Keratinocyte (primary cell): ENCODE results near the gene KRT4. TPM values are rescaled to one million over a fixed set of nuclear protein-coding genes. Genes with fewer than 3 reads are reported as not detected.

Experiments used
- DNase-seq: peaks from one replicate; pipeline ENCODE4 v3.0.0-alpha.2; 2011; ENCODE audit warnings: low read depth, missing footprints, low spot score
- FAIRE-seq: peaks from 2 replicates; lab custom pipeline; 2011; peaks lifted over from hg19 to GRCh38; lab: Jason Lieb, UNC
- H2AFZ ChIP-seq: 2 replicates; pipeline ENCODE4 v1.6.0; 2012; ENCODE audit warnings: low read length, control low read depth, inconsistent platforms; ENCODE audit not compliant: control insufficient read depth
- H3K27ac ChIP-seq: 2 replicates; pipeline ENCODE4 v1.5.1; 2011; ENCODE audit warnings: low read length; ENCODE audit not compliant: control insufficient read depth, insufficient read depth
- H3K27me3 ChIP-seq: 3 replicates; pipeline ENCODE4 v1.6.0; 2011; ENCODE audit warnings: low read length; ENCODE audit not compliant: control insufficient read depth, insufficient read depth; ENCODE audit errors: extremely low read depth
- H3K36me3 ChIP-seq, 2 experiments: 2 replicates in 1 of 2; 3 replicates in 1 of 2; pipeline ENCODE4 v1.5.1; 2011; ENCODE audit warnings: low read length in 2 of 2, mild to moderate bottlenecking in 1 of 2; ENCODE audit not compliant: control insufficient read depth in 2 of 2, insufficient read depth in 2 of 2; ENCODE audit errors: extremely low read depth in 1 of 2
- H3K4me1 ChIP-seq: 3 replicates; pipeline ENCODE4 v1.5.1; 2011; ENCODE audit warnings: low read length; ENCODE audit not compliant: control insufficient read depth, insufficient read depth; ENCODE audit errors: extremely low read depth
- H3K4me2 ChIP-seq: 3 replicates; pipeline ENCODE4 v1.6.0; 2011; ENCODE audit warnings: low read depth, low read length; ENCODE audit not compliant: control insufficient read depth, insufficient read depth; ENCODE audit errors: extremely low read depth
- H3K4me3 ChIP-seq, 3 experiments: fragments of 200-600 bp in 1 of 3; sonication (generic) in 1 of 3; 2 replicates in 2 of 3; 3 replicates in 1 of 3; pipeline ENCODE4 v1.5.1; 2011 to 2016; ENCODE audit warnings: low read length in 3 of 3, mild to moderate bottlenecking in 3 of 3, control low read depth in 2 of 3, inconsistent platforms in 1 of 3, low read depth in 1 of 3, mixed read lengths in 1 of 3, mixed run types in 1 of 3, moderate library complexity in 1 of 3; ENCODE audit not compliant: control insufficient read depth in 2 of 3, insufficient read depth in 2 of 3; ENCODE audit errors: extremely low read depth in 1 of 3
- H3K79me2 ChIP-seq: 2 replicates; pipeline ENCODE4 v1.6.0; 2012; ENCODE audit warnings: low read length; ENCODE audit not compliant: control insufficient read depth, insufficient read depth
- H3K9ac ChIP-seq: 3 replicates; pipeline ENCODE4 v1.6.0; 2011; ENCODE audit warnings: low read length; ENCODE audit not compliant: control insufficient read depth, insufficient read depth; ENCODE audit errors: extremely low read depth
- H3K9me1 ChIP-seq: 3 replicates; pipeline ENCODE4 v1.6.0; 2011; ENCODE audit warnings: low read length; ENCODE audit not compliant: control insufficient read depth, insufficient read depth; ENCODE audit errors: extremely low read depth
- H3K9me3 ChIP-seq: 2 replicates; pipeline ENCODE4 v1.5.1; 2012; ENCODE audit warnings: low read depth, low read length; ENCODE audit not compliant: control insufficient read depth
- H4K20me1 ChIP-seq: 3 replicates; pipeline ENCODE4 v1.6.0; 2011; ENCODE audit warnings: low read length; ENCODE audit not compliant: control insufficient read depth, insufficient read depth; ENCODE audit errors: extremely low read depth
- EZH2 ChIP-seq: IDR thresholded peaks from one replicate; pipeline ENCODE4 v1.6.1; 2012; ENCODE audit warnings: inconsistent platforms, mild to moderate bottlenecking, low read length, moderate library complexity
- dilution Hi-C: fragments of 300-500 bp; cut with MboI; formaldehyde crosslinking; loops from one replicate; pipeline ENCODE4 v1.7.0; 2020; ENCODE audit warnings: low sequenced_read_pairs; ENCODE audit not compliant: extremely low pct_ligation_motif_present
- polyA plus RNA-seq, 5 experiments: library from polyadenylated mRNA; depleted of rRNA in 3 of 5; stranded (reverse) in 3 of 5; stranded (forward) in 1 of 5; unstranded in 1 of 5; fragments of >200 nt; gene quantifications; 1 replicate in 1 of 5; 2 replicates in 3 of 5; 3 replicates in 1 of 5; pipeline versions ENCODE4 v1.2.1 to v1.2.3, GENCODE V29; 2011 to 2012; ENCODE audit warnings: missing spikeins in 2 of 5, low read depth in 1 of 5, low replicate concordance in 1 of 5
- TF ChIP-seq, protein P1 (sequence below), 3 experiments: IDR thresholded peaks in 1 of 3; conservative IDR thresholded peaks in 1 of 3; optimal IDR thresholded peaks in 1 of 3; 2 replicates in 2 of 3; 3 replicates in 1 of 3; pipeline versions ENCODE3 to v1.5.1; 2011; ENCODE audit warnings: low read length in 3 of 3, mild to moderate bottlenecking in 3 of 3, moderate library complexity in 2 of 3, control low read depth in 1 of 3, inconsistent platforms in 1 of 3; ENCODE audit not compliant: insufficient read depth in 2 of 3; ENCODE audit errors: extremely low read depth in 1 of 3

KRT4 gene
- polyA plus RNA-seq, 1 donor (not counting 4 experiments of a cell fraction or from before 2014, with no cell fraction given): 2.0 TPM

DNA sequence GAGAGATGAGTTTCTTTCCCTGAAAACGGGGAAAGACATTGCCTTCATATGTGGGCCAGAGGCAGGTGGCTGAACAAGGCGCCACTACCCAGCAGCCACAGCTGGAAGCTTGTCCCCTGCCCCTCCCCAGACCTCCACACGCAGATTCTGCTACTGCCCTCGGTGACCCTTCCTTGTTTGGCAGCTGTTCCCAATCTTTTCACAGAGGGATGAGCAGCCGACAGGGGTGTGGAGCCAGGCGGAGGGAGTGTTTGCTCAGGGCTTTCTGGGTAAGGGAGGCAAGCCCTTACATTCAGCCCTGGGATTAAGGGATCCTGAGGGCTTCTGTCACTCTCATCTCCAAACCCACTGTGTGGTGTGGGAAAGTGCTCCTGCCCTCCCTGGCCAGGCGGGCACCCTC lies 4.5 kb upstream of the KRT4 start:
- no peak overlapping the region for H3K4me3 ChIP-seq
- no peaks in the 10 kb centered on the region for H3K9me1 ChIP-seq
- H3K4me1 ChIP-seq: no peaks in the 10 kb centered on the region
- dilution Hi-C loops: no loop called here
- H4K20me1 ChIP-seq: peaks cover 4% of the 10 kb centered on the region
- no peaks in the 10 kb centered on the region for H3K9me3 ChIP-seq
- H3K4me2 ChIP-seq: no peak overlapping the region
- peaks cover 35% of the 10 kb centered on the region for H3K27me3 ChIP-seq
- FAIRE-seq (no peak), DNase-seq (no peak)
- H3K27ac ChIP-seq: no peak overlapping the region
- no peaks in the 10 kb centered on the region for H3K36me3 ChIP-seq
- H3K79me2 ChIP-seq: no peaks in the 10 kb centered on the region
- H3K9ac ChIP-seq: no peak overlapping the region
- TF ChIP-seq, protein P1, sequence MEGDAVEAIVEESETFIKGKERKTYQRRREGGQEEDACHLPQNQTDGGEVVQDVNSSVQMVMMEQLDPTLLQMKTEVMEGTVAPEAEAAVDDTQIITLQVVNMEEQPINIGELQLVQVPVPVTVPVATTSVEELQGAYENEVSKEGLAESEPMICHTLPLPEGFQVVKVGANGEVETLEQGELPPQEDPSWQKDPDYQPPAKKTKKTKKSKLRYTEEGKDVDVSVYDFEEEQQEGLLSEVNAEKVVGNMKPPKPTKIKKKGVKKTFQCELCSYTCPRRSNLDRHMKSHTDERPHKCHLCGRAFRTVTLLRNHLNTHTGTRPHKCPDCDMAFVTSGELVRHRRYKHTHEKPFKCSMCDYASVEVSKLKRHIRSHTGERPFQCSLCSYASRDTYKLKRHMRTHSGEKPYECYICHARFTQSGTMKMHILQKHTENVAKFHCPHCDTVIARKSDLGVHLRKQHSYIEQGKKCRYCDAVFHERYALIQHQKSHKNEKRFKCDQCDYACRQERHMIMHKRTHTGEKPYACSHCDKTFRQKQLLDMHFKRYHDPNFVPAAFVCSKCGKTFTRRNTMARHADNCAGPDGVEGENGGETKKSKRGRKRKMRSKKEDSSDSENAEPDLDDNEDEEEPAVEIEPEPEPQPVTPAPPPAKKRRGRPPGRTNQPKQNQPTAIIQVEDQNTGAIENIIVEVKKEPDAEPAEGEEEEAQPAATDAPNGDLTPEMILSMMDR (optimal IDR thresholded peaks at IDR 0.05 in 1 of 3, IDR thresholded peaks at IDR 0.05 in 1 of 3, conservative IDR thresholded peaks at IDR 0.05 in 1 of 3; ENCODE audit: extremely low read depth in 1 of 3, insufficient read depth in 2 of 3, low read length in 3 of 3): no peak
- no peak for TF ChIP-seq EZH2
- no peak overlapping the region for H2AFZ ChIP-seq

DNA sequence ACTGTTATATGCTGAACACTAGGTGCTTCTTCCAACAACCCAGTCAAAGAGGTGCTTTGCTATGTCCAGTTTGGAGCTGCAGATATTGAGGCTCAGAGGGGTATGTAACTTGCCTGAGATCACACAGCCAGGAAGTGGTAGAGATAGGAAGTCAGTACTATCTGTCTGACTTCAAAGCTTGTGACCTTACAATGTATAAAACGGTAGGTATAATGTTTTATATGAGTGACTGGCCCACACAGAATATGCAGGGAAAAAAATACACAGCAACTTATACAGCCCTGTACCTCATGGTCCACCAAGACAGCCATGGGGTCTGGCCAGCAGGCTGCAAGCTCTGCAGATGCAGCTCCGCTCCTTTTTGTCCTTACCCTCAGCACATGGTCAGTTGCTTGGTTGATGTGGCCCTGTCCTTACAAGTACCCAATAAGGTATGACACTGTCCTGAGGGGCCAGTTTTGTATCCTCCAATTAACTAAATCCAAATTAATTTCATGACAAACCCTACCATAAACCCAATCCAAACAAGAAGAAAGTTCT lies 3.9 kb upstream of the KRT4 start:
- TF ChIP-seq, protein P1 (optimal IDR thresholded peaks at IDR 0.05 in 1 of 3, IDR thresholded peaks at IDR 0.05 in 1 of 3, conservative IDR thresholded peaks at IDR 0.05 in 1 of 3; ENCODE audit: extremely low read depth in 1 of 3, insufficient read depth in 2 of 3, low read length in 3 of 3): no peak

More for the DNA sequence above, 3.9 kb upstream of the KRT4 start:
- no peaks in the 10 kb centered on the region for H3K9me3 ChIP-seq
- no peaks in the 10 kb centered on the region for H3K4me1 ChIP-seq
- no peak overlapping the region for H3K4me3 ChIP-seq
- DNase-seq (no peak), FAIRE-seq (no peak)
- H3K9me1 ChIP-seq: no peaks in the 10 kb centered on the region
- no peak overlapping the region for H3K4me2 ChIP-seq
- H4K20me1 ChIP-seq: peaks cover 4% of the 10 kb centered on the region
- peaks cover 37% of the 10 kb centered on the region for H3K27me3 ChIP-seq
- no peak overlapping the region for H2AFZ ChIP-seq
- H3K36me3 ChIP-seq: no peaks in the 10 kb centered on the region
- no peak overlapping the region for H3K27ac ChIP-seq
- no peaks in the 10 kb centered on the region for H3K79me2 ChIP-seq
- no peak overlapping the region for H3K9ac ChIP-seq
- dilution Hi-C loops: no loop called here
